HK-2 (cell line): ENCODE data around the gene SPSB1.
"Not testable (repeated sequence)": the region's sequence is repeated elsewhere in the genome, so short reads cannot be mapped to it uniquely, and the experiment has no call there.

ENCODE experiments used
- DNase-seq: peaks from one replicate; pipeline ENCODE4 v3.0.0-alpha.2; 2018; ENCODE audit not compliant: unreplicated experiment

Gene SPSB1

DNA sequence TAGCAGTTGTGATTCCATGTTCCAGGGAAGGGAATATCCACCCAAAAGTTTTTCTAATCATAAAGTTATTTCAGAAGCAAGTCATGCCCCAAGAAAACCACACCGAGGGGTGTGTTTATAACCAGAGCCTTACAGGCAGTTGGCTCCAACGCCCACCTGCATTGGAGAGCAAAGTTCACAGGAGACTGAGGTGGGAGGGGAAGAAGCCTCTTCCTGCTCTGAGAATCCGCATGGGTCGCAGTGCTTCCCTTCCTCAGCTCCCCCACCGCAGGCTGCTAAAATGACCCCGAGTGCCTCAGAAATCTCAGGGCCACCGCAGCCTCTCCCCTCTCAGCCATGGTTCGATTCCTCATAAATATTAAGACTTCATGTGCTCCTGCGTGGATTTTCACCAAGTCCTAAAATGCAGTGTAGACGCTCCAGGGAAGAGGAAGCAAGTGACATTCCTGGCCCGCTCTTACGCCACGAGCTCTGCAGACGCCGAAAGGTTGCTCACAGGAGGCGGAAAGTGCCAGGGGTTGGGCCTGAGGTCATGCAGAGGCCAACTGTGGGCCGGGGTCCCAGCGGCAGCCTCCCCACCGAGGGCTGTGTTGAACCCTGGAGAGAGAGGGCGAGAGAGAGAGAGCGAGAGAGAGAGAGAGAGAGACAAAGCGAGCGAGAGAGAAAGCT, 13.4 kb upstream of the SPSB1 start:
- no peak for DNase-seq

DNA sequence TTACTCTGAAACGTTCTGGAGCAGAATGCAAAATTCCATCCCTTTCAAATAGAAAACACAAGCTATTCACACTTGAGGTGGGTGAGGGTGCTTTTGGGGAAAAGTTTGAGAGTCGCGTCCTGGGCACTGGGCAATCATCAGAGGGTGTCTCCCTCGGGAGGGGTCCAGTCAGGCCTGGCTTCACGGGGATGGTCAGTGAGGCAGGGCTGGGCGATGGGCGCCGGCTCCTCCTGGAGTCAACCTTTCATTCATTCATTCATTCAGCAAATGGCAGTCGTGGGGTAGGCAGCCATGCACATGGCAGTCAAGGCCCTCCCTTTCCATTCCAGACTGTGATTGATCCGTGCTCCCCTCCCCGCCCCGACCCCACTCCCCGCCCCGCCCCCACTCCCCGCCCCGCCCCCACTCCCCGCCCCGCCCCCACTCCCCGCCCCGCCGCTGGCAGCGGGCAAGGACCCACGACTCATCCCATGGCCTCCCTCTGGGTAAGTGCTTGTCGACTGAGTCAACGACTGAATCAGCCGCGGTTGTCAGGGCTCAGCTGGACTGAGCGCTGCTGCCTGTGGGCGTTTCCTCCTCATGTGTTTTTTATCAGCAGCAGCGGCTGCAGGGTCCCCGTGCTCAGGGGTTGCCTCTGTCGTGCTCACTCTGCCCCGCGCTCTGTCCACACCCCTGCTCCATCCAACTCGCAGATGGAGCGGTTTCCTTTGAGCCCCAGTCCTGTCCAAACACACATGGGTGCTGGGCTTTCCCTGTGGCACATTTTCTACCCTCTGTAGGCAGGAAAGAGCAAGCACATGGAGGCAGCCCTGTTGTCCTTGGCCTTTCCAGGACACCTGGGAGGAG, 12.5 kb upstream of the SPSB1 start:
- DNase-seq: peak; percentile 85

DNA sequence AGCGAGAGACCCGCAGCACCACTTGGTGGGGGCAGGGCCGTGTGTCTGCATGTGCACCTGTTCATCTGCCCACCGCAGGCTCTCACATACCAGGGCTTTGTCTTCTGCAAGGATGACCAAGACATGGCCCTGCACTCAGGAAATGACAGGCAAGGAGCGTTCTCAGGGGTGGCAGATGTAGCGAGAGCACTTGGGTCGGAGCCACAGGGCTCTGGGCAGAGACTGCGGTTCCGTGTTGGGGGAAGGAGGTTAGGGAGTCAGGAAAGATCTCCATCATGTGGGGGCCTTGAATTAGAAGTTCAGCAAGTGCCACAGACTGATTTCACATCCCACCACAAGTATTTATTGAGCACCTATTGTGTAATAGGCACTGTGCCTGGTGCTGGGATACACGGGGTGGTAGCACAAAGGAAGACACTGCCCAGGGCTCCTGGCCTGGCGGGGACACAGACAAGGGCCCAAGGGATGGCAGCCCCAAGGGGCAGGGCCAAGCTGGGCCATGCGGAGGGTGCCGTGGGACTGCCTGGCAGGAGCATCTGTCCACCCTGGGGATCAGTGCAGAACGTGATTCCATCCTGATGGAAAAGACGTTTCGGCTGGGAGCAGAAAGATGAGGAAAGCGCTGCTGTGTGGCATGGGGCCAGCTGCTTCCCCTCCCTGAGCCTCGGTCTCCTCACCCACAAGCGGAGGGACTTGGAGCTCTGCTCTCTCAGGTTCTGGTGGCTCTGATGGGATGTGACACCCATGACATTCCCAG, 11.4 kb upstream of the SPSB1 start:
- DNase-seq: no peak

DNA sequence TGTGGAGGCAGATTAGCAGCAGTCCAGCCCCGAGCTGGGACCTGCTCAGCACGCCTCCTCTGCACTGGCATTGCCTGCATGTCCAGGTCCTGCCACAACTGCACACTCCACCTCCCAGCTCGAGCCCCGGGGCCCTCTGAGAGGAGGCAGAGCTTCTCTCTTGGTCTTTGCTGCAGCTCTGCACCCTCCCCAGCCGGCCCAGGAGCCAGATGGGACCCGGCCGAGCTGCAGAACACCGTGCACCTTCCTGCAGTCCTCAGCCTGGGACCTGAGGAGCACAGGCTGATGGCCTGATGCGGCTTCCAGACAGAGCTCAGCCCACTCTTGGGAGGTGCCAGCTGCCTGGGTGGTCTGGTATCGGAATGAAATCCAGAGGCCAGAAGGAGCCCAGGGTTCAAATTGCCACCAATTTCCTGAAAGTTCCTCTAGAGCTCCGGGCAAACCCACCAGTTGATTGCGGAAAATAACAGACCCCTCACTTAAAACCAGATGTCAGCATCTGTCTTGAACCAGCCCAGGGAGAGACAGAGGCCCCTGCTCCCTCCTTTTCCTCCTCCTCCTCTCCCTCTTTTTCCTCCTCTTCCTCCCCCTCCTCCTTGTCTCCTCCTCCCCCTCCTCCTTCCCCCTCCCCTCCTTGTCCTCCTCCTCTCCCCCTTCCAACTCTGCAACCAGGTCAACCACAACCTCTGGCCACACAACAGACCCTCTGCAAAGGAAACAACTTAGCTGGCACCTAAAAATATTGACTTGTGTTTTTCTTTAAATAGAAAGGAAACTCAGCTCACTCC, 10.6 kb upstream of the SPSB1 start:
- DNase-seq: no peak

DNA sequence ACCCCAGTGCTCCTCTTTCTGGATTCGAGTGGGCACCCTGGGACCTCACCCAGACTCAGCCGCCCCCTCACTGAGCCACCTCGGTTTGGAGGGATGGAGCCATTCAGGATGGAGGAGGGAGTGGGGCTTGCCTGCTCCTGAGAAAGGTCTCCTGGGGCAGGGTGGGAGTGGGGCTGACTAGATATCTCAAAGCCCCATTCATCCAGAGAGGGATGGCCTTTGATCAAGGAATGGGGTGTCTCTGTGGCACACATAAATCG, 10.1 kb upstream of the SPSB1 start:
- no peak for DNase-seq

DNA sequence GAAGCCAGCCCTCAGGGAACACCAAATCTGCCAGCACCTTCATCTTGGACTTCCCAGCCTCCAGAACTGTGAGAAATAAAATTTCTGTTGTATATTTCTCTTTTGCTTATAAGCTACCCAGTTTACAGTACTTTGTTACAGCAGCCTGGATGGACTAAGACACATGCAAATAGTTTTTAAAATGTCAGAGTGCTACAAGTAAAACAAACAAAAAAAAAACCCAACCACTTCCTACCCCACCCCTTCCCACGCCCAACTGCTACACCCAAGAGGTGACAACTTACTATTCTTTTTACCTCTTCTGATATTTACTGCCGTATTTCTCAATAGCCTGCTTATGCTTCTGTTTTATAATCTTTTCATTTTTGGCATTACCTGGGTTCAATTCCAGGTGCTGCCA, 8.6 kb upstream of the SPSB1 start:
- no peak for DNase-seq

DNA sequence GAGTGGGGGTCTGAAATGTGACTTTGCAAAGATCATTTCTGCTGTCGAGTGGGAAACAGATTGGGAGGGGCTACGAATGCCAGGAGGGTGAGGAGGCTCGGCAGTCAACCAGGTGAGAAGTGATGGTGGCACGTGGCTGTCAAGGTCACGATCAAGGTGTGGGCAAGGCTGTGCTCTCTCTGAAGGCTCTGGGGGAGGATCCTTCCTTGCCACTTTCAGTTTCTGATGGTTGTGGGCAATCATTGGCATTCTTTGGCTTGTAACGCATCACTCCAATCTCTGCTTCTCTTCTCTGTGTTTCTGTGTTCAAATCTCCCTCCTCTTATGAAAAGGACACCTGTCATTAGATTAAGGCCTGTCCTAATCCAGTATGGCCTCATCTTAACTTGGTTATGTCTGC, 6.1 kb upstream of the SPSB1 start:
- no peak for DNase-seq

DNA sequence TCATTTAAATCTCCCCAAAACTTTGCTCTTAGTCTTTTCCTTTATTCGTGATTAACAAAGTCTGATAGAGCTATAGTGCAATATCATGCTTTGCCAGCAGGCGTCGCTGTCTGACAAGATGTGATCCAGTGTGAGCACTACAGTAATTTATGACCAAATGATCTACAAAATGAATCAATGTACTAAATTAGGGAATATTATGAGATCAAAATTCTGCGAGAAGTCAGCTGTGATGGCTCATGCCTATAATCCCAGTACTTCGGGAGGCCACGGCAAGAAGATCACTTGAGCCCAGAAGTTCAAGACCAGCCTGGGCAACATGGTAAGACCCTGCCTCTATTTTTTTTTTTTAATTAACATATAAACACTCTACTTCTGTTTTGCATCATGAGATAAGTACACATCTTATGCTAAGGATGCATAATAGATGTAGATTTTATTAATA, 3.6 kb upstream of the SPSB1 start:
- peak; percentile 76 for DNase-seq

DNA sequence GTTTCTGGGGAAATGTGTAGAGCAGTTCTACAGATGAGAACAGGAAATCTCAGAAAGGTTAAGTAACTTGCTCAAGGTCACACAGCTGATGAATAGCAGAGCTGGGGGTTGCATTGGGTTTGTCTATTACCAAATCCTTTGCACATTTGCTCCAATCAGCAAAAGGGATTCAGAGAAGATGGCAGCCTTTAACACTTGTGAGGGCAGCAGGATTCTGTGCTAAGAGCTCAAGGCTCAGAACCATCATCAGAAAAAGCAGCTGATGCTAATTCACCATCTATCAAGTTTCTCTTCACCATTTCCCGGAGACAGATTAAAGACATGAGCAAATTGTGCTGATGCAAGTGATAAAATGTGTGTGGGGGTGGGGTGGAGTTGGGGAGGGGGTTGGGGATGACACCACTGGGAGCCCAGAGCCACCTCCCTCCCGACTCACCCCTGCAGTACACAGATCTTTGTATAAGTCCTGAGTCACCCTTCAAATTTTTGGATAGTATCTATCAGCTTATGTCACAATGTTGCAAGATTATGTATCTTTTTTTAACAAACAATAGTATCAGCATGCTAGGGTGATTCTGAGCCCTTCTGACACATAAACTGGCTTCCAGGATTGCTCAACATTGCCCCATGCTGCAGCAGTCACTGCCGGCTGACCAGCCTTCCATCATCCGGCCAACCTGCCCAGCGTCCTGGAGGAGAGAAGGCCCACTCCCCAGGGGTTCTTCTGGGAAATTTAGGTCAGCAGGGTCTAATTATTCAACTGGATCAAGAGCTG, 2.8 kb upstream of the SPSB1 start:
- DNase-seq: peak; percentile 41

DNA sequence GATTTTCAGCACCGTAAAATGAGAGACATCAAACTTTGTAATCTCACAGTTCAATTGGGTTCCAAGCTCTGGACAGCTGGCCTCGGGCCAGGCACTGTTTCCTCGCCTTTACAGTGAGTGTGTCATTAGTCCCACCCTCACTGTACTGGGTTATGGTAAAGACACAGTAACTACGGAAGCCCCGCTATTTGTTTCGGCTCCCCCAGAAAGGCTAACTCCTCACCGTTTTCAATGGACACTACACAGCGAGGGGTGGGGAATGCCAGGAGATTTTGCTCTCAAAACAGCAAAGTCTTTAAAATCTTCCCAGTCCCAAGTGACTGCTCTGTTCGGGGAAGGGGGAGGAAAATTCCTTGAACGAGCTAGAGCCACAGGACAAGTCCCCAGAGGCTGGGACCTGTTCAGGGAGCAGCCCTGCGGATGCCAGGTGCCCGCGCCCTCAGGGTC, 757 bp upstream of the SPSB1 start:
- peak; percentile 38 for DNase-seq

DNA sequence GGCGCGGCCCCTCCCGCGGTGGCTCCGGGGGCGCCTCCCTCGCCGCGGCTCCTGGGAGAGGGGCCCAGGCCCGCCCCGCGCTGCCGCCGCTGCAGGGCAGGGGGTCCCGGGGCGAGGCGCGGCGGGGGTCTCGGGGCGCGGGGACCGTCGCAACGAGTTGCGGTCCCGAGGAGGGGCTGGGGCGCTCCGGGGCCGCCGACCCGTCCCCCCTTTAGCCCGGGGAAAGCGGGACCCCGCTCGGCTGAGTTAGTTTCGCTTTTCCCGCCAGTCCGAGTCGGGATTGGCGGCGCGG, 493 bp downstream of the SPSB1 start:
- DNase-seq: no peak

DNA sequence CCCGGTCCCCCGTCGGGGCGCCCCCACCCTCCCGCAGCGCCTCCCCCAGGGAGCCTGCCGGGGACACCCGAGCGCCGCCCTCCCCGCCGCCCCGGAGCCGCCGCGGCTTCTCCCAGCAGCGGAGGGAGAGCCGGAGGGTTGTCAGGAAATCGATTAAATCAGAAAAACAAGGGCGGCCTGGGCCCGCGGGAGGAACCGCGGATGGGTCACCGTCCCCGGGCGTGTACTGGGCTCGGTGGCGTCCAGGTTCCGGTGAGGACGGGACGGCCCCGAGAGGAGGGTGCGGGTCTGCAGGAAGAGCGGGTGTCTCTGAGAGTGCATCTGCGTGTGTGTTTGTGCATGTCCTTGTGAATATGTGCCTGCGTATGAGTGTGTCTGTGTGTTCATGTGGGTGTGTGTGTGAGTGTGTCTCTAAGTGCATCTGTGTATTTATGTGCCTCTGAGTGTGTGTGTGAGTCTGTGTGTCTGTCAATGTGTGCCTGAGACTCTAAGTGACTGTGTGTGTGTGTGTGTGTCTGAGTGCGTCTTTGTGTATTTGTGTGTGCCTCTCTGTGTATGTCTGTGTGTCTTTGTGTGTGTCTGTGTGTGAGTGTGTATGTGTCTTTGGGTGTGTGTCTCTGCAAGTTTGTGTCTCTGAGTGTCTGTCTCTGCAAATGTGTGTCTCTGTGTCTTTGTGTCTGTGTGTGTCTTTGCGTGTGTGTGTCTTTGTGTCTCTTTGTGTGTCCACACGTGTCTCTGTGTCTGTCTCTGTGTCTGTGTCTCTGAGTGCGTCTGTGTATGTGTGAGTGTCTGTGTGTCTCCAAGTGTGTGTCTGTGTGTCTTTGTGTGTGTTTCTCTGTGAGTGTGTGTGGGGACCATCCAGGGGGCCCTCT, 1.1 kb downstream of the SPSB1 start:
- peak; percentile 43 for DNase-seq

DNA sequence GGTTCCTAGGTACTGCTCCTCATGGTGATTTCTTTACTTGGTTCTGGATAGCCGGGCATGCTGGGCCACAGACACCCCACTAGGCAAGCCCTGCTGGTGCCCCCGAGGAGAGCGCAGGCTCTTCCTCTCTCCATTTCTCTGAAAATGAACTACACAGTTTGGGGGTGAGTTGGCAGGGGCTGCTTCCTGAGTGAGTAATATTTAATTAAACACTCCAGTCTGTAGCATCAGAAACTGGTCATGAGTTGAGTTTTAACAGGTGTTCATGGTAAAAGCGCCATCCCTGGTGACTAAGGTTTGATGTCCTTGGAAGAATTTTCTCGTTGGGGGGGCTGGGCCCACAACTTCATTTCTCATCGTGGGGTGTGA, 1.7 kb downstream of the SPSB1 start:
- DNase-seq: peak; percentile 50

DNA sequence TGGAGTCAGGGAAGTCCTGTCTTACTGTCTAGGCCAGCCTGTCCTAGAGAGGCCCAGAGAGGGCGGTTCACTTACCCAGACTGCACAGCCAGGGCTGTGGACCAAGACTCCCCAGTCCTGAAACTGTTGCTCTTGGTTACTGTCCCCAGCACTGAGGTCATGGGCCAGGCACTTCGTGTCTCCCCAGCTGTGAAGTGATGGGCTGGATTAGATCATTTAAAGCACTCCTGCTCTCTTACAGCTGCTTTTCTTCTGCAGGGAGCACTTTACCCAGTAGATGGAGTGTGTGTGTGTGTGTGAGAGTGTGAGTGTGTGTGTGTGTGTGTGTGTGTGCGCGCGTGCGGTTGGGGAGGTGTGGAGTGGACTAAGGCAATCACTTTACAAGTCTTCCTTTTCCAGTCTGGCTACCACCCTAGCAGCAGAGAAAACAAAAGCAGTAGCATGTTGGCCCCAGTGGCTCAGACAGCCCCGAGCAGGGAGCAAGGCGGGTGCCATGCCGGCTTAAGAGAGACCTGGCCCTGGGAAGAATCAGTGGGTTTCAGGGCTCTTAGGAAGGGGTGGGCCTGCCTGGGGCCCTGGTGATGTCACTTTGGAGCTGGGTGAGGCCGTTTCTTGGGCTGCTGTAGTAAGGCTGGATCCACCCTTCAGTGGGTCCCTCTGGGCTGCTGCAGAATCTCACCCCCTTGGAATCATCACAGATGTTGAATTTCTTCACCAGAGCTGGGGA, 2.4 kb downstream of the SPSB1 start:
- DNase-seq: peak; percentile 51

DNA sequence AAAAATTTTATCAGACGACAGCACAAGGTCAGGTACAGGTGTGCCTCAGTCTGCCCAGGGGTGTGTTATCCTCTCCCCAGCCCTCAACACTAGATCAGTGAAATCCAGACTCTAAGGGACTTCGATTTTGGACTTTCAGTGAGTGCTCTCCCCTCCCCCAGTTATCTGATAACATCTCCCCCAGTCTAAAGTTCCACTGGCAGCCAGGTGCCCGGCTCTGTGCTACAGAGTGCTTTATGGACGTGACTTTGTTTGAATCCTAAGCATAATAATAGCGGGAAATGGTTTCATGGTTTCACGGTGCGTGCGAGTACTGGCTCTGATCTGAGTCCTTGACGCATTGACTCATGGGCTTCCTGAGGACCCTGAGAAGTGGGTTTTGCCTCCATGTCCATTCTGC, 3.2 kb downstream of the SPSB1 start:
- no peak for DNase-seq

DNA sequence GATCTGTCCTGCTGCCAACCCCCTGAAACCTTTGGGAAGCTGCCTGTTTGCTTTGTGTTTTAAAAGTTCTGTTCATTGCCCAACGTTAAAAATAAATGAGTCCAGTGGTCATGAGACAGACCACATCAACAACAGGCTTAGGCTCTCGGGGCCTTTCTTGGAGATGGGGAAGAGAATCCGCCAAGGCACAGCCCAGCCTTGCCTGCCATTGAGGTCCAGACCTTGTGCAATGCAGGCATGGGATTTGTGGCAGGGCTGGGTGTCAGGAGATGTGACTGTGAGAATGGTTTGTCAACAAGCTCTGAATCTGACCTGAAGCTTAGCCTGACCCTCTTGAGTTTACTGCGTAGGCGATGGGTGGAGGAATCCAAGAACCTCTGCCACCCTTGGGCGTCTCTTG, 4.2 kb downstream of the SPSB1 start:
- no peak for DNase-seq

DNA sequence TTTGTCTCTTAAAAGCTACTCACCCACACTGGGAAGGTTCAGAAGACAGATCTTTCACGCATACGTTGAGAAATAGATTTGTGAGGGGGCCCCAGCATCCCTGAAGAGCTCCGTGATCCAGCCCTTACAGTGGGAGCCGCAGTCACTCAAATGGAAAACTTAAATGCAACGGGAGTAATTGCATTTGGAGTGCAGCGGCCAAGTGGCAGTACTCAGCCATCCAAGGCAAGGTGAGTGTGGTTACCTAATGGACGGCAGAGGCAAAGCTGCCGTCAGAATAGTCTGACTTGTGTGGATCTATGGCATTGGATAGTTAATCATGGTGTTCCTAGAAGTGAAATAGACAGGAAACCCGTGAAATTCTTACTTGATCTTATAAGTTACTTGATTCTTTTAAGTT, 5.1 kb downstream of the SPSB1 start:
- no peak for DNase-seq

DNA sequence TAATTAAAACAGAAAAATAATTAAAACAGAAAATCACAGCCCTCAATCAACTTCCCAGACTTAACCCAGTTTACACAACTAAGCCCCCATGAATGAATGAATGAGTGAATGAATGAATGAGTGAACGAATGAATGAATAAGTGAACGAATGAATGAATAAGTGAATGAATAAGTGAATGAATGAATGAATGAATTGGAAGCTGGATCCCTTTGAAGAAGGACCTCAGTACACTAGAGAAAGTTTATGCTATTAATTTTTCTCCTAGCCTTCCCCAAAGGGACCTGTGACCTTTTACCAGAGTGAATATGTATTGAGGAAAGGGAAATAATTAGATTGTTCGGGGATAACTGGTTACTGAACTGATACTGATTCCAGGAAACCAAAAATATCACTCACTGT, 5.6 kb downstream of the SPSB1 start:
- no peak for DNase-seq

DNA sequence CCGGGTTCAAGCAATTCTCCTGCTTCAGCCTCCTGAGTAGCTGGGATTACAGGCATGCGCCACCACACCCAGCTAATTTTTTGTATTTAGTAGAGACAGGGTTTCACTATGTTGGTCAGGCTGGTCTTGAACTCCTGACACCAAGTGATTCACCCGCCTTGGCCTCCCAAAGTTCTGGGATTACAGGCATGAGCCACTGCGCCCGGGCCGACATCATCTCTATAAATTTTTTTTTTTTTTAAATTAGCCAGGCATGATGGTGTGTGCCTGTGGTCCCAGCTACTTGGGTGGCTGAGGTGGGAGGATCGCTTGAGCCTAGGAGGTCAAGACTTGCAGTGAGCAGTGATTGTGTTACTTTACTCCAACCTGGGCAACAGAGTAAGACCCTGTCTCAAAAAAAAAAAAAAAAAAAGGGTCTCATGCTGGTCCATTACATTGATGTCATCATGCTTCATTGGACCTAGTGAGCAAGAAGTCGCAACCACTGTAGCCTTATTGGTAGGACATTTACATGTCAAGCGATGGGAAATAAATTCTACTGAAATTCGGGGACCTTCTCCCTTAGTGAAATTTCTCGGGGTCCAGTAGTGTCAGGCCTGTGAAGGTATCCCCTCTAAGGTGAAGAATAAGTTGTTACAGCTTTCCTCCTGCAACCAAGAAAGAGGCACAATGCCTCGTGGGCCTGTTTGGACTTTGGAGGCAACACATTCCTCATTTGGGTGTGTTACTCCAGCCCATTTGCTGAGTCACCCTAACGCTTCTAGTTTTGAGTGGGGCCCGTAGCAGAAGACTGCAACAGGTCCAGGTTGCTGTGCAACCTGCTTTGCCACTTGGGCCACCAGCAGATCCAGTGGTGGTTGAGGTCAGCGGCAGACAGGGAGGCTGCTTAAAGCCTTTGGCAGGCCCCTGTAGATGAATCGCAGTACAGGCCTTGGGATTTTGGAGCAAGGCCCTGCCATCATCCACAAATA, 7.2 kb downstream of the SPSB1 start:
- DNase-seq: not testable (repeated sequence)
